Heart left ventricle (tissue), 13 donors: ENCODE measurements around the gene ATP8A1.

Source experiments
- CTCF ChIP-seq, 12 donors: fragments of 200-600 bp; sonication (generic) in 4 of 12; IDR thresholded peaks; one replicate each; pipeline versions ENCODE4 v1.5.0 to v1.8.0; 2018 to 2022; ENCODE audit warnings: antibody characterized with exemption in 12 of 12, mild to moderate bottlenecking in 5 of 12
- POLR2A ChIP-seq, 2 donors: fragments of 450-650 bp; IDR thresholded peaks; one replicate each; pipeline ENCODE4 v1.6.1; 2017; ENCODE audit warnings: antibody characterized with exemption in 2 of 2, mild to moderate bottlenecking in 2 of 2, moderate library complexity in 2 of 2
- donor health status: ischemic (EF 13 %, LVEDD 7.1; RV severe dilation, severe dysfunction).
- donor health status: DM: no; HTN: yes; CAD: no.
- donor health status: DM: no; HTN: no; CAD: no.
- donor health status: ischemic (EF 25% LVEDD 6.9; RV normal size, moderate dysfunction).
- donor health status: ischemic (EF 25% LVEDD 5.7; RV mildly dilated, moderate dysfunction).
- donor health status: ischemic (EF 35%, LVEDD 5.7; RV mildly dilated, moderate dysfunction).
- donor health status: nonischemic (EF 11% LVEDD 7.7; RV severe dilation, severe dysfunction).
- donor health status: DM: yes; HTN: yes; CAD: no.
- donor health status: PGD.
- donor health status: ischemic (EF 29% LVEDD 5.4; RV normal size, mild dysfunction).
- donor health status: nonischemic (EF 23%, LVEDD 6.1; RV moderate dilation, normal function).

- TF ChIP-seq CTCF (IDR thresholded peaks at IDR 0.05), result peak; percentile 32 to 73 (median 58)
- TF ChIP-seq POLR2A (IDR thresholded peaks at IDR 0.05), result no peak
Measured at GRCh38 chr4:42371305-42372252, 285.3 kb downstream of the ATP8A1 start.
